ENCODE measurements around the gene ABCG2. TPM values are rescaled to one million over a fixed set of nuclear protein-coding genes. Genes with fewer than 3 reads are reported as not detected.
"Not testable (repeated sequence)": the region's sequence is repeated elsewhere in the genome, so short reads cannot be mapped to it uniquely, and the experiment has no call there.

ABCG2 gene
- total RNA-seq, 2 donors from 2014 or later, result 1.0 to 2.9 TPM

DNA sequence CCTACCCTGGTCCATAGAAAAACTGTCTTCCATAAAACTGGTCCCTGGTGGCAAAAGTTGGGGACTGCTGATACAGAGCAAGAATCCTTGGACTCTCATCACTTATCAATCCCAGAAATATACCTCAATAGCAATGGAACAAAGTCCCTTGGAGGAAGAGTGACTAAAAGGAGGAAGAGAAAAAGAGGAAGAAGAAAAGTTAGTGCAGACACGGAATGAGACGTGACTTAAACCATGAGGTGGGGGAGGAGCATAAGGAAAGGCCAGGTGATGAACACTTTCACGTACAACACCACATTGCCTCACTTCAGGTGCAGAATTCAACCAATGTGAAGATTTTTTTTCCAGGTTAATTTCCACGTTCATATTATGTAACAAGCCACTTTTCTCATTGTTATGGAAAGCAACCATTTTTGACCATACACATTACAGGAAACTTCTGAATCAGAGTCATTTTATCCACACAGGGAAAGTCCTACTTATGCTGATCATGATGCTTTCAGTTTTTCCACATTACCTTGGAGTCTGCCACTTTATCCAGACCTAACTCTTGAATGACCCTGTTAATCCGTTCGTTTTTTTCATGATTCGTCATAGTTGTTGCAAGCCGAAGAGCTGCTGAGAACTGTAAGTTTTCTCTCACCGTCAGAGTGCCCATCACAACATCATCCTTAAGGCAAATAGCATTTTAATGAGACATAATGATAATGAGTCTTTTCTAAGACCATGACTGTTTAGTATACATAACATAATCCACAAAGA is 27.7 kb downstream of the ABCG2 start:
- Histone ChIP-seq H3K27ac (no peak overlapping the region), H3K4me1 (no peaks in the 10 kb centered on the region), H3K4me3 (no peak overlapping the region), H3K27me3 (no peaks in the 10 kb centered on the region), H3K36me3 (no peaks in the 10 kb centered on the region), H3K9me3 (peaks cover 0 to 3% of the 10 kb centered on the region in 2 donors)
- DNase-seq (ENCODE audit: low spot score), result no peak
- TF ChIP-seq, protein P1, sequence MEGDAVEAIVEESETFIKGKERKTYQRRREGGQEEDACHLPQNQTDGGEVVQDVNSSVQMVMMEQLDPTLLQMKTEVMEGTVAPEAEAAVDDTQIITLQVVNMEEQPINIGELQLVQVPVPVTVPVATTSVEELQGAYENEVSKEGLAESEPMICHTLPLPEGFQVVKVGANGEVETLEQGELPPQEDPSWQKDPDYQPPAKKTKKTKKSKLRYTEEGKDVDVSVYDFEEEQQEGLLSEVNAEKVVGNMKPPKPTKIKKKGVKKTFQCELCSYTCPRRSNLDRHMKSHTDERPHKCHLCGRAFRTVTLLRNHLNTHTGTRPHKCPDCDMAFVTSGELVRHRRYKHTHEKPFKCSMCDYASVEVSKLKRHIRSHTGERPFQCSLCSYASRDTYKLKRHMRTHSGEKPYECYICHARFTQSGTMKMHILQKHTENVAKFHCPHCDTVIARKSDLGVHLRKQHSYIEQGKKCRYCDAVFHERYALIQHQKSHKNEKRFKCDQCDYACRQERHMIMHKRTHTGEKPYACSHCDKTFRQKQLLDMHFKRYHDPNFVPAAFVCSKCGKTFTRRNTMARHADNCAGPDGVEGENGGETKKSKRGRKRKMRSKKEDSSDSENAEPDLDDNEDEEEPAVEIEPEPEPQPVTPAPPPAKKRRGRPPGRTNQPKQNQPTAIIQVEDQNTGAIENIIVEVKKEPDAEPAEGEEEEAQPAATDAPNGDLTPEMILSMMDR (IDR thresholded peaks at IDR 0.05), result no peak

DNA sequence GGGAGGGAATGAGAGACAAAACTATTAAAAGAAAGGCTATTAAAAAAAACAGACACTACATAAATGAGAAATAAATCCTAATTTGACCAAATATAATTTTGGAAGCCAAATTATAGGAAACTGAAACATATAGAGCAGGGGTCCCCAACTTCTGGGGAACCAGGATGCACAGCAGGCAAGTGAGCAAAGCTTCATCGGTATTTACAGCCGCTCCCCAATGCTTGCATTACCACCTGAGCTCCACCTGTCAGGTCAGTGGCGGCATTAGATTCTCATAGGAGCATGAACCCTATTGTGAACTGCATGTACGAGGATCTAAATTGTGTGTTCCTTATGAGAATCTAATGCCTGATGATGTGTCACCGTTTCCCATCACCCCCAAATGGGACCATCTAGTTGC is 28.4 kb downstream of the ABCG2 start:
- TF ChIP-seq, protein P1 (IDR thresholded peaks at IDR 0.05), result no peak
- H3K27ac ChIP-seq, result no peak overlapping the region
- DNase-seq (ENCODE audit: low spot score), result no peak
- H3K27me3 ChIP-seq, result no peaks in the 10 kb centered on the region
- H3K36me3 ChIP-seq, result no peaks in the 10 kb centered on the region
- H3K4me3 ChIP-seq, result no peak overlapping the region
- H3K9me3 ChIP-seq, result peaks cover 0 to 3% of the 10 kb centered on the region in 2 donors
- H3K4me1 ChIP-seq, result no peaks in the 10 kb centered on the region

DNA sequence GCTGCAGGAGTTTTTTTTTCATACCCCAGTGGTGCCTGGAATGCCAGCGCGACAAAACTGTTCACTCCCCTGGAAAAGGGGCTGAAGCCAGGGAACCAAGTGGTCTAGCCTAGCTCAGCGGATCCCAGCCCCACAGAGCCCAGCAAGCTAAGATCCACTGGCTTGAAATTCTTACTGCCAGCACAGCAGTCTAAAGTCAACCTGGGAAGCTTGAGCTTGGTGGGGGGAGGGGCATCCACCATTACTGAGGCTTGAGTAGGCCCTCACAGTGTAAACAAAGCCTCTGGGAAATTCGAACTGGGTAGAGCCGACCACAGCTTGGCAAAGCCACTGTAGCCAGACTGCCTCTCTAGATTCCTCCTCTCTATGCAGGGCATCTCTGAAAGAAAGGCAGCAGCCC is 36.2 kb downstream of the ABCG2 start:
- not testable (repeated sequence) for H3K36me3 ChIP-seq; H3K4me1 ChIP-seq; H3K27ac ChIP-seq; H3K4me3 ChIP-seq; DNase-seq (ENCODE audit: low spot score); H3K27me3 ChIP-seq
- peaks cover 0 to 20% of the 10 kb centered on the region in 2 donors for H3K9me3 ChIP-seq

DNA sequence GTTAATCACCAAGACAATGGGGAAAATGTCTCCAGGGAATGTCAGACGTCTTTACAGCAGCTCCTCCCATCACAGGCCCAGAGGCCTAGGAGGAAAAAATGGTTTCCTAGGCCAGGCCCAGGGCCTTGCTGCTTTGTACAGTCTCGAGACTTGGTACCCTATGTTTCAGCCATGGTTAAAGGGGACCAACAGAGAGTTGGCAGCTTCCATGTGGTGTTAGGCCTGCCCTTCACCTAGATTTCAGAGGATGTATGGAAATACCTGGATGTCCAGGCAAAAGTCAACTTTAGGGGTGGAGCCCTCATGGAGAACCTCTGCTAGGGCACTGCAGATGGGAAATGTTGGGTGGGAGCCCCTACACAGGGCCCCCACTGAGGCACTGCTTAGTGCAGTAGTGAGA is 38.5 kb downstream of the ABCG2 start:
- Histone ChIP-seq H3K27ac (no peak overlapping the region), H3K4me3 (no peak overlapping the region), H3K27me3 (no peaks in the 10 kb centered on the region), H3K36me3 (peaks cover 6% of the 10 kb centered on the region), H3K4me1 (no peaks in the 10 kb centered on the region), H3K9me3 (peaks cover 0 to 17% of the 10 kb centered on the region in 2 donors)
- DNase-seq (ENCODE audit: low spot score), result no peak
- TF ChIP-seq, protein P1 (IDR thresholded peaks at IDR 0.05), result no peak

DNA sequence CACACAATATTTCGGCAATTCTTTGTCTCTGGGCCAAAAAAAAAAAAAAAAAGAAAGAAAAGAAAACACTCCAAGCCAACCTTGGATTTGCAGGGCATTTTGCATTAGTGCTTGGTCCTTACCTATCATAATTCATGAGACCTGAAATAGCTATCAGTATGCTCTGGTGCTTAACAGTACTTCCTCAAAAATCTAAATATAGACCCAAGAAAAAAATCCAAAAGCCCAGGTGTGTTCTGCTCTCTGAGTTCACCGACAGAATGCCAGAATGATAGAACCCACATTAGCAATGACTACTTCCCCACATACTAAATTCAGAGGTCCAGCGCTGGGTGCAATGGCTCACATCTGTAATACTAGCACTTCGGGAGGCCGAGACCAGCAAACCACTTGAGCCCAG is 42.9 kb downstream of the ABCG2 start:
- H3K36me3 ChIP-seq, result peaks cover 6% of the 10 kb centered on the region
- H3K4me1 ChIP-seq, result no peaks in the 10 kb centered on the region
- TF ChIP-seq, protein P1 (IDR thresholded peaks at IDR 0.05), result no peak
- H3K27ac ChIP-seq, result no peak overlapping the region
- no peaks in the 10 kb centered on the region for H3K27me3 ChIP-seq
- no peak for DNase-seq (ENCODE audit: low spot score)
- no peak overlapping the region for H3K4me3 ChIP-seq
- peaks cover 0 to 16% of the 10 kb centered on the region in 2 donors for H3K9me3 ChIP-seq

DNA sequence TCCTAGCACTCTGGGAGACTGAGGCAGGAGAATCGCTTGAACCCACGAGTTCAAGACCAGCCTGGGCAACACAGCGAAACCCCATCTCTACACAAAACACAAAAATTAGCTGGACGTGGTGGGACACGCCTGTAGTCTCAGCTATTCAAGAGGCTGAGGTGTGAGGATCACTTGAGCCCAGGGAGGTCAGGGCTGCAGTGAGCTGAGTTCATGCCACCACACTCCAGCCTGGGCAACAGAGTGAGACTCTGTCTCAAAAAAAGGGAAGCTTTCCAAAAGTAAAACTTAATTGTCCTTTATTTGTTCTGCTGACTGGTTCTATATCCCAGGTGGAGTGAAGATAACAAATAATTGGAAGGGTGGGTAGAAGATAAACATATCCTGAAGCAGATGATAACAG is 45.6 kb downstream of the ABCG2 start:
- TF ChIP-seq, protein P1 (IDR thresholded peaks at IDR 0.05), result no peak
- Histone ChIP-seq H3K4me3 (no peak overlapping the region), H3K27ac (no peak overlapping the region), H3K4me1 (peaks cover 0 to under 1% of the 10 kb centered on the region in 2 donors), H3K27me3 (no peaks in the 10 kb centered on the region), H3K36me3 (no peaks in the 10 kb centered on the region), H3K9me3 (no peaks in the 10 kb centered on the region)
- DNase-seq (ENCODE audit: low spot score), result no peak

Data from right atrium auricular region (tissue), 2 donors.